Endothelial cell of umbilical vein (primary cell): ENCODE results near the gene SLC36A3.

Source experiments
- CTCF ChIP-seq, 2 donors: IDR thresholded peaks; 1 replicate in 1 of 2; 2 replicates in 1 of 2; pipeline ENCODE4 v1.5.1; 2011; ENCODE audit warnings: low read length in 2 of 2, mild to moderate bottlenecking in 2 of 2, moderate library complexity in 2 of 2, control low read depth in 1 of 2, inconsistent platforms in 1 of 2, low read depth in 1 of 2; ENCODE audit not compliant: insufficient read depth in 1 of 2; ENCODE audit errors: extremely low read depth in 1 of 2
- EZH2 ChIP-seq: IDR thresholded peaks from 2 replicates; pipeline ENCODE4 v1.6.1; 2012; ENCODE audit warnings: borderline replicate concordance, low read depth, mild to moderate bottlenecking, moderate library complexity, low read length, inconsistent platforms; ENCODE audit not compliant: severe bottlenecking
- FOS ChIP-seq: IDR thresholded peaks from 2 replicates; pipeline ENCODE4 v1.6.1; 2011; ENCODE audit warnings: mild to moderate bottlenecking, low read length, moderate library complexity, borderline replicate concordance; ENCODE audit not compliant: insufficient read depth
- GATA2 ChIP-seq: IDR thresholded peaks from 2 replicates; pipeline ENCODE4 v1.7.0; 2011; ENCODE audit warnings: low read depth, mild to moderate bottlenecking, moderate library complexity, mixed read lengths, low read length; ENCODE audit not compliant: insufficient read length, insufficient read depth
- JUN ChIP-seq: IDR thresholded peaks from 2 replicates; pipeline ENCODE4 v1.6.1; 2011; ENCODE audit warnings: borderline replicate concordance, low read depth; ENCODE audit not compliant: insufficient read length, insufficient read depth
- MAX ChIP-seq: IDR thresholded peaks from 2 replicates; pipeline ENCODE4 v1.6.1; 2011; ENCODE audit not compliant: insufficient read depth, insufficient read length
- MYC ChIP-seq: IDR thresholded peaks from one replicate; pipeline ENCODE4 v1.6.1; 2011; ENCODE audit warnings: mild to moderate bottlenecking, low read depth, low read length
- POLR2A ChIP-seq: IDR thresholded peaks from 2 replicates; pipeline ENCODE4 v1.6.1; 2012; ENCODE audit warnings: low read depth, mild to moderate bottlenecking, control low read depth, low read length
- POLR2AphosphoS5 ChIP-seq: IDR thresholded peaks from 2 replicates; pipeline ENCODE4 v1.6.1; 2012; ENCODE audit warnings: low read depth, mild to moderate bottlenecking, control low read depth, low read length, moderate library complexity; ENCODE audit not compliant: insufficient read depth

GRCh38 chr5:151227918-151228447 lies 75.6 kb downstream of the SLC36A3 start:
- TF ChIP-seq CTCF (IDR thresholded peaks at IDR 0.05; ENCODE audit: extremely low read depth in 1 of 2, insufficient read depth in 1 of 2, low read depth in 1 of 2, low read length in 2 of 2) (no peak), POLR2A (no peak), MYC (no peak), POLR2AphosphoS5 (no peak), EZH2 (no peak), MAX (no peak), FOS (no peak), JUN (no peak), GATA2 (no peak)
